Tongue (tissue), 2 donors: ENCODE measurements around the gene RXRG. TPM values are rescaled to one million over a fixed set of nuclear protein-coding genes. Genes with fewer than 3 reads are reported as not detected.

Experiments
- DNase-seq: peaks from one replicate; pipeline ENCODE4 v3.0.0-alpha.2; 2015
- total RNA-seq: library from RNA; depleted of rRNA; stranded (reverse); fragments of >200 nt; gene quantifications from one replicate; pipeline ENCODE4 v1.2.3, GENCODE V29; 2014

Gene RXRG
- total RNA-seq, 1 donor from 2014 or later, result 43.3 TPM

GRCh38 chr1:165449131-165449530, 4.2 kb upstream of the RXRG start:
- peak; percentile 82 for DNase-seq

- DNase-seq, result no peak
Measured at GRCh38 chr1:165445388-165445787, 462 bp upstream of the RXRG start.

- peak; percentile 91 for DNase-seq
Measured at GRCh38 chr1:165443539-165444311, 1.2 kb downstream of the RXRG start.

DNA sequence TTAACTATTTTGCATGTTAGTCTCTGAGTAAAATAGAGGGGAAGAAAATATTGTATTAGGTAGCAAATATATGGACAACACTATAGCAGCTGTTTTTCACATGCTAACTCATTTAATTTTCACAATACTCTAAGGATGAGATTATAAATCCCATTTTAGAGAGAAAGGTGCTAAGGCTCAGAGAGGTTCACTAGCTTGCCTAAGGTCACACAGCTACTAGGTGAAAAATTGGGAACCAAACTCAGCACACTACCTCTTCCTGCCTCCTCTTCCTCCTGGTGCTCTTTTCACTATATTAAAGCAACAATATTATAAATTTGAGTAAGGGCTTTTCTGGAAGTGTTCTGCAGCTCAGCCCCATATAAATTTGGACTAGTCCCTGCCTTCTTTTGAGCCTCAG, 2.3 kb downstream of the RXRG start:
- no peak for DNase-seq

GRCh38 chr1:165442053-165442452, 2.9 kb downstream of the RXRG start:
- DNase-seq, result no peak

- DNase-seq, result peak; percentile 65
Measured at GRCh38 chr1:165441166-165441880, 3.6 kb downstream of the RXRG start.

GRCh38 chr1:165439330-165439729, 5.6 kb downstream of the RXRG start:
- peak; percentile 32 for DNase-seq

GRCh38 chr1:165436994-165437393, 7.9 kb downstream of the RXRG start:
- DNase-seq, result no peak

GRCh38 chr1:165435801-165436200, 9.1 kb downstream of the RXRG start:
- no peak for DNase-seq

DNA sequence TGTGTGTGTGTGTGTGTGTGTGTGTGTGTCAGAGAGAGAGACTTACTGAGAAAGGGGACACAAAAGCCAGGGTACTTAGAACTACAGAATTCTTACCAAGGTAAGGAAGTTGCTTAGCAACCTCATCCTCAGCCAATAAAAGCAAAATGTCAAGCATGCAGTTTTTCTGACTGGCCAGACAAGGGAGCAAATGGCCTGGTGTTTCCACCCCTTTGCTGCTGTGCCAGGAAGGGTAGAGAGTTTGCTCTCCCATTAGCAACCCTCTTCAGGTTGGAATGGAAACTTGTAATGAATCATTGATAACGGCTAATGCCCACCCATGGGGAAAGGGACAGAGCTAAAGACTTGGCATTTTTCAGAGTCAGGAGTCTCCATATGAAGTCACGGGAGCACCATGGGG, 10.6 kb downstream of the RXRG start:
- no peak for DNase-seq

DNA sequence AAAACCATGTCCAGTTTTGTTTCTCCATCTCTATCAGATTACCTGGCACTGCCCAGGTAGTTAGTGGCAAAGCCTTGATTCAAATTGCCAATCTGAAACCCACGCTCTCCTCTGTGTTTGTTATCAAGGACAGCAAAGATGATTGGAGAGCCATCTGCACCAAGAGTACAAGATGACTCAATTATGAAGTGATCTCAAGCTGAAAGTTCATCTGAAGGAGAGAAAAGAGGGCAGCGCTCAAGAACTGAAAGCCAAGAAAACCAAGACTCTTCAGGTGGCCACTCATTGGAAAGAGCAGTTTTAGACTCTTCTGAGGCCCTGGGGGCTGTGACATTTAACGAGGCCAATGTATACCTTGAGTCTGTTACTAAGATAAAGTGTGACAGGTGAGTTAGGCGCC, 13.8 kb downstream of the RXRG start:
- no peak for DNase-seq

GRCh38 chr1:165426745-165427144, 18.2 kb downstream of the RXRG start:
- no peak for DNase-seq

DNA sequence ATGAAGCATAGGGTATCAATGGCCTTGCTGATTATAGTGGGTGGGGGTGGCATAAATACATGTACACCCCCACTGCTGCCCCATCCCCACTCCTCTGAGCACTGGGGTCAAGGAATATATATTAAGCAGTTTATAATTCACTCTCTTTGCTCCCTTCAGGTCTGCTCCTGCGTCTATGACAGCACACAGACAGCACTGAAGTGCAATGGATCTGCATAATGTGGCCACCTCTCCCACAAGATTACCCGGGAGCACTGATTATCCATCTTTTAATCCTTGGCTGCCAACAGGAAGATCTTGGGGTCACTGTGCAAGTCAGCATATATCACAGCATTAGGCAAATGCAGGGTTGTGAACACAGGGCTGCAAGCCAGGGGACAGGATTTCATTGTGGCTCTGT, 19.3 kb downstream of the RXRG start:
- no peak for DNase-seq

- peak; percentile 34 for DNase-seq
Measured at GRCh38 chr1:165424454-165425216, 20.3 kb downstream of the RXRG start.

- peak; percentile 42 for DNase-seq
Measured at GRCh38 chr1:165423136-165423535, 21.8 kb downstream of the RXRG start.

GRCh38 chr1:165420655-165421054, 24.3 kb downstream of the RXRG start:
- DNase-seq, result no peak

GRCh38 chr1:165419839-165420238, 25.1 kb downstream of the RXRG start:
- DNase-seq, result no peak

DNA sequence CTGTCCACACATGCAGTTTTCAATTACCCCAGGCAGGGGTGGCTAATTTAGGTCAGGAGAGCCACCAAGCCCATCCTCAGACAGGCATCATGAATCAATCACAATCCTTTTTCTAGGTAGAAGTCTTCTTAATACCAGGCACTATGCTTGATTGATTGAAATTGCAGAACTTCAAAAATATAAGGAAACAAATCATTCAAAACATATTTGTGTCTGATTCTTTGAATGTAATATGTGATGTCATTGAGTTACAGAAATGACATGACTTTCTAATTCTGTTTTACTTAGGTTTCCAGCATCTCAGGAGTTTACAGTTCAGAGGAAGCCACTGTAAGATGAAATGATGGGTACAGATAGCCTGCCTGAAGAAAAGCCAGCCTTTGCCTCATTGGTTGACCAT, 26.7 kb downstream of the RXRG start:
- DNase-seq, result no peak

DNA sequence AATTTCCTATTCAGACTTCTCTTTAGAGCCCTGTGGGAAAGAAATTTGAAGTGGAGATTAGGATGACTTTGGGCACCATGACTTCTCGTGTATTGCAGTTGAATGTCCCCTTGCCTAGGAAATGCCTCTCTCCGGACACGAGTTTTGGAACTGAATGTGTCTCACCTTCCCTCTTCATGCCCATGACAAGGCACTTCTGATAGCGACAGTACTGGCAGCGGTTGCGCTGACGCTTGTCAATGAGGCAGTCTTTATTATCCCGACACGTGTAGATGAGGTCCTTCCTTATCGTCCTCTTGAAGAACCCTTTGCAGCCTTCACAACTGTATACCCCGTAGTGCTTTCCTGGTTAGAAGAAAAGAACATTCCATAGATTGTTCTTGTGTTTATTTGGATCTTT, 28.1 kb downstream of the RXRG start:
- DNase-seq, result no peak

DNA sequence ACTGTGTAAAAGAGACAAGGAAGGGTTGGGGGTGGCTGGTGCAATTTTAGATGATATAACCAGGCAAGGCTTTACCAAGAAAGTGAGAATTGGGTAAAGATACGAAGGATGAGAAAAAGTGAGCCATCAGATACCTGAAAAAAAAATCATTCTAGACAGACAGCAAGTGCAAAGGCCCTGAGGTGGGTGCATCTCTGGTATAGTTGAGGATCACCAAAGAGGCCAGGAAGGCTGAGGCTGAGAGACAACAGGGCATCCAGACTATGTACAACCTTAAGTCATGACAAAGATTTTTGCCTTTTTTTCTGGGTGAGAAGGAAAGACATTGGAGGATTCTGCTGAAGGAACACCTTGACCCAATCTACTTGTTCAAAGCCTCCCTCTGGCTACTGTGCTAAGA, 29.9 kb downstream of the RXRG start:
- no peak for DNase-seq

GRCh38 chr1:165414620-165415019, 30.3 kb downstream of the RXRG start:
- DNase-seq, result no peak

DNA sequence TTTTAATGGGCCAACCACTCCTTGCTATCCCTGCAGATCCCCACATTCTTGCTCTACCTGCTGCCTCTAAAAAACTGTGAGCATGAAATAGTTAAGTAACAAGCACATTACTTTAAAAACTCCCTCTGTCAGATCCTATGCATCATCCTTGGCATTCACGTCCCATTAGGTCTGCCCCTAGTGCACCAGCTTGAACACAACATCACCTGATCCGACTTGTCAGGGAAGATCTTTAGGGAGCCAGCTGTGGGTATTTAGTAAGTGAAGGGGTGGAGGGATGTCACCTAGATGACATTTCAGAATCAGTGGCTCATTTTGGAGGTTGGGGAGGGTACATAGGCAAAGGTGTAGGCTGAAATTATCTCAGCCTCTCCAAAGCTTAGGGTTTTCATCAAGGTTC, 33.5 kb downstream of the RXRG start:
- DNase-seq, result no peak
